K562 (cell line): Measurements from ENCODE around the gene PAIP2.

ENCODE experiments used
- ATF3 ChIP-seq, 2 experiments: fragments of 450-650 bp in 1 of 2; sonication (generic) in 1 of 2; formaldehyde crosslinking in 1 of 2; IDR thresholded peaks in 1 of 2; conservative IDR thresholded peaks in 1 of 2; 2 replicates each; pipeline versions ENCODE4 v1.6.1 to v1.8.1; 2016 to 2023; ENCODE audit warnings: mild to moderate bottlenecking in 2 of 2, moderate library complexity in 2 of 2, inconsistent platforms in 1 of 2, missing genetic modification reagents in 1 of 2
- CBFB ChIP-seq: sonication (generic); formaldehyde crosslinking; IDR thresholded peaks from 2 replicates; pipeline ENCODE4 v1.4.0; 2020; ENCODE audit warnings: mild to moderate bottlenecking, missing genetic modification reagents
- CEBPB ChIP-seq: fragments of 450-650 bp; IDR thresholded peaks from 2 replicates; pipeline ENCODE4 v1.6.1; 2016; ENCODE audit warnings: missing genetic modification characterization, missing compliant biosample characterization
- CTCF ChIP-seq, 3 experiments: IDR thresholded peaks in 2 of 3; conservative IDR thresholded peaks in 1 of 3; 2 replicates each; pipeline ENCODE4 v1.5.1; 2011 to 2012; ENCODE audit warnings: low read length in 3 of 3, mild to moderate bottlenecking in 3 of 3, control low read depth in 2 of 3, improper control_type of control experiment in 1 of 3, inconsistent platforms in 1 of 3, low read depth in 1 of 3, mixed read lengths in 1 of 3, moderate library complexity in 1 of 3; ENCODE audit not compliant: insufficient read depth in 2 of 3
- FOXP1 ChIP-seq: sonication (generic); formaldehyde crosslinking; IDR thresholded peaks from 2 replicates; pipeline ENCODE4 v1.8.0; 2022; ENCODE audit warnings: mild to moderate bottlenecking, missing genetic modification reagents
- IRF9 ChIP-seq: fragments of 450-650 bp; IDR thresholded peaks from 2 replicates; pipeline ENCODE4 v1.6.1; 2016; ENCODE audit warnings: missing biosample characterization, missing genetic modification characterization
- NR0B1 ChIP-seq: fragments of 450-650 bp; IDR thresholded peaks from one replicate; pipeline ENCODE4 v1.6.1; 2018; ENCODE audit warnings: mild to moderate bottlenecking, moderate library complexity; ENCODE audit not compliant: partially characterized antibody
- PTRF ChIP-seq: fragments of 450-650 bp; IDR thresholded peaks from 2 replicates; pipeline ENCODE4 v1.6.1; 2016; ENCODE audit warnings: mild to moderate bottlenecking, missing genetic modification characterization, missing compliant biosample characterization
- RAD51 ChIP-seq: fragments of 450-650 bp; IDR thresholded peaks from 2 replicates; pipeline ENCODE4 v1.7.1; 2016; ENCODE audit warnings: low read depth, mild to moderate bottlenecking, borderline replicate concordance
- RBBP5 ChIP-seq: fragments of 200-600 bp; sonication (generic); IDR thresholded peaks from 2 replicates; pipeline ENCODE4 v1.6.1; 2012; ENCODE audit warnings: borderline replicate concordance, mild to moderate bottlenecking, low read length, control low read depth, inconsistent platforms; ENCODE audit not compliant: insufficient read depth, poor library complexity, severe bottlenecking
- TSC22D4 ChIP-seq: fragments of 450-650 bp; IDR thresholded peaks from 2 replicates; pipeline ENCODE4 v1.6.1; 2016; ENCODE audit warnings: missing genetic modification characterization, missing biosample characterization, control low read depth
- USF1 ChIP-seq: sonication (generic); formaldehyde crosslinking; IDR thresholded peaks from 2 replicates; pipeline ENCODE4 v1.9.0; 2022; ENCODE audit warnings: mild to moderate bottlenecking, missing genetic modification reagents
- ZBTB49 ChIP-seq: sonication (generic); formaldehyde crosslinking; IDR thresholded peaks from 2 replicates; pipeline ENCODE4 v1.8.0; 2022; ENCODE audit warnings: missing genetic modification reagents, mild to moderate bottlenecking, borderline replicate concordance

- no peak for TF ChIP-seq RBBP5
- TF ChIP-seq ATF3 (IDR thresholded peaks at IDR 0.05): no peak
- no peak for TF ChIP-seq ATF3 (CRISPR knock-in tag; conservative IDR thresholded peaks at IDR 0.05)
- TF ChIP-seq NR0B1: no peak
- no peak for TF ChIP-seq TSC22D4 (tag)
- TF ChIP-seq ZBTB49 (CRISPR knock-in tag): no peak
- no peak for TF ChIP-seq IRF9 (tag)
- TF ChIP-seq CBFB (CRISPR knock-in tag): no peak
- TF ChIP-seq RAD51: no peak
- no peak for TF ChIP-seq PTRF (tag)
- no peak for TF ChIP-seq CTCF (IDR thresholded peaks at IDR 0.05 in 2 of 3, conservative IDR thresholded peaks at IDR 0.05 in 1 of 3; ENCODE audit: insufficient read depth in 2 of 3, low read depth in 1 of 3, low read length in 3 of 3)
- TF ChIP-seq CEBPB (tag): no peak
- TF ChIP-seq FOXP1 (CRISPR knock-in tag): no peak
- TF ChIP-seq USF1 (CRISPR knock-in tag): no peak
Measured at GRCh38 chr5:139371482-139372435, 30.1 kb downstream of the PAIP2 start.
